DND-41 (cell line): ENCODE data around the gene SLC43A3.

Experiments used
- ATAC-seq: fragments of 200-7000 bp; cut with Tn5 transposase; 3 replicates; pipeline ENCODE4 v1.9.1; 2021; ENCODE audit warnings: low read depth; ENCODE audit not compliant: insufficient read depth
- DNase-seq: peaks from one replicate; pipeline ENCODE4 v3.0.0-alpha.2; 2020
- H2AFZ ChIP-seq: 2 replicates; pipeline ENCODE4 v1.6.0; 2012; ENCODE audit warnings: low read depth, low read length
- H3K27ac ChIP-seq: 2 replicates; pipeline ENCODE4 v1.5.1; 2012; ENCODE audit warnings: low read length, inconsistent platforms
- H3K27me3 ChIP-seq: fragments of 200-600 bp; sonication (generic); 2 replicates; pipeline ENCODE4 v1.6.0; 2012; ENCODE audit warnings: low read length, mild to moderate bottlenecking, inconsistent platforms; ENCODE audit not compliant: insufficient read depth, poor library complexity
- H3K36me3 ChIP-seq: 2 replicates; pipeline ENCODE4 v1.5.1; 2012; ENCODE audit warnings: low read length, inconsistent platforms; ENCODE audit not compliant: insufficient read depth
- H3K4me1 ChIP-seq: 2 replicates; pipeline ENCODE4 v1.5.1; 2012; ENCODE audit warnings: mild to moderate bottlenecking, low read length; ENCODE audit not compliant: insufficient read depth
- H3K4me2 ChIP-seq: 2 replicates; pipeline ENCODE4 v1.6.0; 2012; ENCODE audit warnings: mild to moderate bottlenecking, moderate library complexity, low read length, inconsistent platforms; ENCODE audit not compliant: insufficient read depth
- H3K4me3 ChIP-seq, 2 experiments: fragments of 200-600 bp in 1 of 2; shearing (Covaris generic) in 1 of 2; 2 replicates each; pipeline ENCODE4 v1.5.1; 2012 to 2016; ENCODE audit warnings: inconsistent platforms in 2 of 2, low read length in 2 of 2, mild to moderate bottlenecking in 2 of 2, low read depth in 1 of 2, moderate library complexity in 1 of 2
- H3K79me2 ChIP-seq: 2 replicates; pipeline ENCODE4 v1.6.0; 2012; ENCODE audit warnings: low read length, inconsistent platforms; ENCODE audit not compliant: insufficient read depth
- H3K9ac ChIP-seq: 2 replicates; pipeline ENCODE4 v1.6.0; 2012; ENCODE audit warnings: low read depth, mild to moderate bottlenecking, inconsistent platforms, low read length, moderate library complexity
- H3K9me3 ChIP-seq: 2 replicates; pipeline ENCODE4 v1.5.1; 2012; ENCODE audit warnings: low read length, moderate library complexity, mild to moderate bottlenecking, inconsistent platforms; ENCODE audit not compliant: insufficient read depth, severe bottlenecking
- H4K20me1 ChIP-seq: 2 replicates; pipeline ENCODE4 v1.6.0; 2012; ENCODE audit warnings: low read length; ENCODE audit not compliant: insufficient read depth
- CTCF ChIP-seq: IDR thresholded peaks from 2 replicates; pipeline ENCODE4 v1.5.1; 2012; ENCODE audit warnings: borderline replicate concordance, low read length, moderate library complexity, mild to moderate bottlenecking; ENCODE audit not compliant: poor library complexity, severe bottlenecking; ENCODE audit errors: extremely low read depth
- EZH2 ChIP-seq: IDR thresholded peaks from 3 replicates; pipeline ENCODE4 v1.6.1; 2012; ENCODE audit warnings: borderline replicate concordance, low read depth, mild to moderate bottlenecking, moderate library complexity, low read length, inconsistent platforms; ENCODE audit not compliant: severe bottlenecking

The SLC43A3 gene

GRCh38 chr11:57397394-57397990, 29.4 kb downstream of the SLC43A3 start:
- no peaks in the 10 kb centered on the region for H3K9me3 ChIP-seq
- H3K27me3 ChIP-seq, result no peaks in the 10 kb centered on the region
- TF ChIP-seq CTCF (no peak), EZH2 (no peak)
- H3K79me2 ChIP-seq, result no peaks in the 10 kb centered on the region
- H2AFZ ChIP-seq, result no peak overlapping the region
- no peaks in the 10 kb centered on the region for H3K4me1 ChIP-seq
- H3K27ac ChIP-seq, result no peak overlapping the region
- no peak overlapping the region for H3K9ac ChIP-seq
- ATAC-seq (no peak), DNase-seq (no peak)
- H3K36me3 ChIP-seq, result no peaks in the 10 kb centered on the region
- H4K20me1 ChIP-seq, result no peaks in the 10 kb centered on the region
- H3K4me2 ChIP-seq, result no peak overlapping the region
- no peak overlapping the region for H3K4me3 ChIP-seq

- no peaks in the 10 kb centered on the region for H4K20me1 ChIP-seq
- H3K27ac ChIP-seq, result no peak overlapping the region
- H3K4me2 ChIP-seq, result no peak overlapping the region
- no peak overlapping the region for H3K4me3 ChIP-seq
- TF ChIP-seq EZH2 (no peak), CTCF (no peak)
- no peaks in the 10 kb centered on the region for H3K4me1 ChIP-seq
- no peak for ATAC-seq
- H3K79me2 ChIP-seq, result no peaks in the 10 kb centered on the region
- H2AFZ ChIP-seq, result no peak overlapping the region
- H3K27me3 ChIP-seq, result no peaks in the 10 kb centered on the region
- no peaks in the 10 kb centered on the region for H3K36me3 ChIP-seq
- no peaks in the 10 kb centered on the region for H3K9me3 ChIP-seq
- DNase-seq, result no peak
- H3K9ac ChIP-seq, result no peak overlapping the region
Measured at GRCh38 chr11:57396744-57397143, 30.2 kb downstream of the SLC43A3 start.

- Histone ChIP-seq H3K4me1 (no peaks in the 10 kb centered on the region), H3K27me3 (no peaks in the 10 kb centered on the region), H3K79me2 (no peaks in the 10 kb centered on the region), H3K4me2 (no peak overlapping the region), H3K4me3 (no peak overlapping the region), H3K9ac (no peak overlapping the region), H3K27ac (no peak overlapping the region), H3K9me3 (no peaks in the 10 kb centered on the region), H2AFZ (no peak overlapping the region), H4K20me1 (no peaks in the 10 kb centered on the region), H3K36me3 (no peaks in the 10 kb centered on the region)
- ATAC-seq (no peak), DNase-seq (no peak)
- no peak for TF ChIP-seq EZH2
Measured at GRCh38 chr11:57395905-57396623, 30.9 kb downstream of the SLC43A3 start.

GRCh38 chr11:57394203-57394965, 32.5 kb downstream of the SLC43A3 start:
- Histone ChIP-seq H3K9ac (no peak overlapping the region), H3K36me3 (no peaks in the 10 kb centered on the region), H3K4me2 (no peak overlapping the region), H3K4me3 (no peak overlapping the region), H3K27me3 (no peaks in the 10 kb centered on the region), H3K9me3 (no peaks in the 10 kb centered on the region), H3K27ac (no peak overlapping the region), H2AFZ (no peak overlapping the region), H3K79me2 (no peaks in the 10 kb centered on the region), H4K20me1 (no peaks in the 10 kb centered on the region), H3K4me1 (no peaks in the 10 kb centered on the region)
- TF ChIP-seq CTCF, result no peak
- TF ChIP-seq EZH2, result no peak
- ATAC-seq (no peak), DNase-seq (no peak)
